ENCODE results near the gene ABHD14A.
A peak's percentile ranks its signal among the peaks of the same experiment; 100 is the strongest.

Gene ABHD14A

DNA sequence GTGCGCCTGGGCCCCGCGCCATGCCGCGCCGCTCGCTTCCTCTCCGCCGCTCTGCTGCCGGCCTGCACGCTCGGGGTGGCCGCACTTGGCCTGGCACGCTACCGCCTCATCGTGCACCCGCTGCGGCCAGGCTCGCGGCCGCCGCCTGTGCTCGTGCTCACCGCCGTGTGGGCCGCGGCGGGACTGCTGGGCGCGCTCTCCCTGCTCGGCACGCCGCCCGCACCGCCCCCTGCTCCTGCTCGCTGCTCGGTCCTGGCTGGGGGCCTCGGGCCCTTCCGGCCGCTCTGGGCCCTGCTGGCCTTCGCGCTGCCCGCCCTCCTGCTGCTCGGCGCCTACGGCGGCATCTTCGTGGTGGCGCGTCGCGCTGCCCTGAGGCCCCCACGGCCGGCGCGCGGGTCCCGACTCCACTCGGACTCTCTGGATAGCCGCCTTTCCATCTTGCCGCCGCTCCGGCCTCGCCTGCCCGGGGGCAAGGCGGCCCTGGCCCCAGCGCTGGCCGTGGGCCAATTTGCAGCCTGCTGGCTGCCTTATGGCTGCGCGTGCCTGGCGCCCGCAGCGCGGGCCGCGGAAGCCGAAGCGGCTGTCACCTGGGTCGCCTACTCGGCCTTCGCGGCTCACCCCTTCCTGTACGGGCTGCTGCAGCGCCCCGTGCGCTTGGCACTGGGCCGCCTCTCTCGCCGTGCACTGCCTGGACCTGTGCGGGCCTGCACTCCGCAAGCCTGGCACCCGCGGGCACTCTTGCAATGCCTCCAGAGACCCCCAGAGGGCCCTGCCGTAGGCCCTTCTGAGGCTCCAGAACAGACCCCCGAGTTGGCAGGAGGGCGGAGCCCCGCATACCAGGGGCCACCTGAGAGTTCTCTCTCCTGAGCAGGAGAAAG lies 18.7 kb upstream of the ABHD14A start:
- DNase-seq (ENCODE audit: extremely low read depth in 1 of 2, low read depth in 1 of 2), result peak in 1 of 2 donors; percentile 10

DNA sequence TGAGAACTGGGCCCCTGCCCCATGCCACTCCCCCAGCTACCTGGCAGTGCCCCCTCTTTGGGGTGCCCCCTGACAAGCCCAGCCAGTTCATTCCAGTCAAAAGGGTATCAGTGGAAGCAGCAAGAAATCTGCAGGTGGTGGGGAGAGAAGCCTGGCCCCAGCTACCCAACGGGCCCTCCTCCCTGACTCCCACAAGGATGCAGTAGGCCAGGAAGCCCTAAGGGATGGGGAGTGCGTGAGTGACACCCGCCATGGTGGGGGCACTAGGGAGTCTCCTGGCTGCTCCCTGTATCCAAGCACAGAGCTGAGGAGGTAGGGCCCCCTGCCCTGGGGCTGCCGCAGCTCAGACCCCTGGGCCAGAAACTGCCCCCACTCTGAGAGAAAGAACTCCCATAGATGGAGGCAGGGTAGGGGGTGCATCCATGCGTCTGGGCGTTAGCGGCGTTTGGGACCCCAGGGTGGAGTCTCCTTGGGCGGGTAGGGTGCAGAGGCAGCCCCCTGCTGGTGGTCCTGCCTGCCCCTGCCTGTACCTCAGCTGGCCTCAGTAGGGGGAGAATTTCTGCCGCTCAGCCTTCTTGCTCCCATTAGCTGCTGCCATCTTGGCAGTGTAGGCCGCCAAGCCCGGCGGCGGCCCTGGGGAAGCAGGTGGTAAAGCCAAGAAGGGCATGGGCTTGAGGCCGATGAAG lies 17.2 kb upstream of the ABHD14A start:
- no peak for DNase-seq (ENCODE audit: extremely low read depth in 1 of 2, low read depth in 1 of 2)

DNA sequence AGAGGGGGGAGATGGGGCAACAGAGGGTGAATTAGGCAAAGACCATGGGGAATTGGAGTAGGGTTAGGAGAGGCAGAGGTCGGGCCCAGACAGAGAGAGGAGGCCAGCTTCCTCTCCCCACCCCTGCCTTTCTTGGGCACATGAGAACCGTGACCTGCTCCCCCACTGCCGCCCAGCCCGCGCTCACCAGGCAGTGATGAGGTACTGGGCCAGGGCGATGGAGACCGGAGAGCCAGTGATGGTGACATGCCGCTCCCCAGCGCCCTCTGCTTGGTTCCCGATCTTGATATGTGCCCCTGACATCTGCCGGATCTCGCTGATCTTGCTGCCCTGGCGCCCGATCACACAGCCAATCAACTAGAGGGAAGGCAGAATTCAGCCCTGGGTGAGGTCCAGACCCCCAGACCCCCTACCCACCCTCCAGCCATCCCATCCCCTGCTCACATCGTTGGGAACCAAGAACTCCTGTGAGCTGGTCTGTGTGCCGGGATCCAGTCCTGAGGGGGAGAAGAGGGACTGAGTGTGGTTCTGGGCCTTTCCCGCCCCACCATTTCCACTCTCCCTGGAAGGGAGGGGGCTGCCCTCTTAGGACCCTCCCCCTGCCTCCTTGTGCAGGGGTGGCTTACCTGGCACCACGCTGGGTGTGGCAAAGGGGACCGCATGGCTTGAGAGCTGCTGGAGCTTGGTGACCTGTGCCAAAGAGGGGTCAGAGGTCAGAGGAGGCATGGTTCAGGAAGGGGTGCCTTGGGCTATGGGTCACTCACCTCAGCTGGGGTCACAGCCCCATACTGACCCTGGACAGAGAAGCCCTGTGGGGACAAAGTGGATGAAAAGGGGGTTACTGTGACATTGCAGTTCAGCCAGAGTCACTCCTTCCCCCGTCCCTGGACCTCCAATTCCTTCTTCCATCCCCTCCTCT lies 16.0 kb upstream of the ABHD14A start:
- DNase-seq (ENCODE audit: extremely low read depth in 1 of 2, low read depth in 1 of 2), result no peak

DNA sequence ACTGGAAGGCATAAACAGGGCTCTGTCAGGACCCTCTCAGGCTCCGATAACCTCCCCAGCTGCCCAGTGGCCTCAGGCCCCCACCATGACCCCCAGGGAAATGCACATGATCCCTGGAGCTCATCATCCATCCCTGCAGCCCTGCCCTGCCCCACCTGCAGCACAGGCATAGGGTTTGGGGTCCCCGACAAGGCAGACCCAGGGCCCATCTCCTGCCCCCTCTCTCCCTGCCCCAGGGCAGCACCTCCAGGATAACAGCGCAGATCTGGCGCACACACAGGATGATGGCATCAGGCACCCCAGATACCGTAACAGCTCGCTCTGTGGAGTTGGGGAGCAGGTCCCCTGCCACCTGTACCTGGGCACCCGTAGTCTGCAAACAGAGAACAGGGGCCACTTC lies 15.2 kb upstream of the ABHD14A start:
- no peak for DNase-seq (ENCODE audit: extremely low read depth in 1 of 2, low read depth in 1 of 2)

DNA sequence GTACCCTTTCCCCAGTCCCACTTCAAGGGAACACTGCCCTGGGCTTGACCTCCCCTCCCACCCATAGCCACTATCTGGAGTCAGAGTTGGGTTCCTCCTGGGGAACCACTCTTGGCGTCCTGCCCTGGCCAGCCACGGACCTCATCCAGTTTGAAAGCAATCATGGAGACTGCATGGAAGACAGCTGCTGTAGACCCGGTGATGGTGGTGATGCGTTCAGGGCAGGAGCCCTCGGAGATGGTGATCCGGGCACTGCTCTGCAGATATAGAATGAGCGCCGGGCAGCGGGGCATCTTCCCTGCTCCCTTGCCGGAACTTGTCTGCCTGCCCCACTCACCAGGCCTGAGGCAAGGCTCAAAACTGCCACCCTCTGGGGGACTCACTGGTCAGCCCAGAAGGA lies 14.5 kb upstream of the ABHD14A start:
- DNase-seq (ENCODE audit: extremely low read depth in 1 of 2, low read depth in 1 of 2), result no peak

DNA sequence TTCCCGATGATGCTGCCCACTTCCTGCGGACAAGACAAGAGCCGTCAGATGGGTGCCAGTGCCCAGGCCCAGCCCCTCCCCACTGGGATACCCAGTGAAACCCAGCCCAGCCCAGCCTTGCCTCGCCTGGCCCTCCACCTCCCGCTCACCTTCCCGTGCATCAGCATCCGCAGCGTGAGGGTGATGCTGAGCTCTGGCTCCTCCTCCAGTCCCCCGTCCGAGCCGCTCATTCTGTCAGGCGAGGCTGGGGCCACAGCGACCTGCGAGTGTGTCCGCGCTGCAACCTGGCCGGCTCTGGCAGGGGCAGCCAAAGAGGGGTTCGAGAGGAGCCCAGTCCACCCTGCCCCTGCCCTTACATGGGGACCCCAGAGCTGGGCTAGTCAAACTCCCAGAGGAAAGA lies 13.9 kb upstream of the ABHD14A start:
- no peak for DNase-seq (ENCODE audit: extremely low read depth in 1 of 2, low read depth in 1 of 2)

DNA sequence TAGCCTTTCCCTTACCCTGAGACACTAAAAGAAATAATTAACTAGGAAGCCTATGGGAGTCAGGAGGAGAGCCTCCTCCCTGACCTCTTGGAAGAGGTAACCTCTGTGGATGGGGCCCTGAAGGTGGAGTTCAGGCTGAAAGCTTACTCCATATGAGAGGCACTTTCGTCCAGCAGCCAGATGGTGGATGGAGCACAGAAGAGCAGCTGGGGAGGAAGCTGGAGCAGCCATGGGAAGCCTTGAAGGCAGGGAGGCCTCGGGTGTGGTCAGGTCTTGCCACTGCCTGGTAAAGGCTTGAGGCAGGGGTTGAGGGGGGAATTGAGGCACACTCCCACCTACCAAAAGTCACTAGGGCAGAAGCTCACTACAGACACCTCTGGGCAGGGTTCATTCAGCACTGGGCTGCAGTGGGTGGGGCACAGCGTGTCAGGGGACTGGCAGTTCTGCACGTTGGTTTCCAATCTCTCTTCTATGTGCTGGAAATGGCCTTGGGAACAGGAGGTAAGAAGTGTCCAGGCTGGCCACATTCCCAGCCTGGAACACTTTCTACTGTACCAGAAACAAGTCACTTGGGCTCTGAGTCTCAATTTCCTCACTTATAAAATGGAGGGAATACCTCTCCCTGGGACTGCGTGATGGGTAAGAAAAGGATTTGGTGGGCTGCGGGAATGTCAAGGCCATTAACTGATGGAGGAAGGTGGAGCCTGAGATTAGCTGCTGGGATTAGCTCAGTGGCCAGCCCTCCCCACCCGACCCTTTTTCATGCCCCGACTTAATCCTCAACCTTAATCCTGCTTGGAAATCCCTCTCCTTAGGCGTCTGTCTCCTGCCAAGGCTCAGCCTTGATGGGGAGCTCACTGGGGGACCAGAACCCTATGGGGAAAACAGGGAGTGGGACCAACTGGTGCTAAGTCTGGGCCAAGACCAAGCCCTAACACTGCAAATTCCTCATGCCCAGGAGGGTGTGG lies 13.0 kb upstream of the ABHD14A start:
- no peak for DNase-seq (ENCODE audit: extremely low read depth in 1 of 2, low read depth in 1 of 2)

DNA sequence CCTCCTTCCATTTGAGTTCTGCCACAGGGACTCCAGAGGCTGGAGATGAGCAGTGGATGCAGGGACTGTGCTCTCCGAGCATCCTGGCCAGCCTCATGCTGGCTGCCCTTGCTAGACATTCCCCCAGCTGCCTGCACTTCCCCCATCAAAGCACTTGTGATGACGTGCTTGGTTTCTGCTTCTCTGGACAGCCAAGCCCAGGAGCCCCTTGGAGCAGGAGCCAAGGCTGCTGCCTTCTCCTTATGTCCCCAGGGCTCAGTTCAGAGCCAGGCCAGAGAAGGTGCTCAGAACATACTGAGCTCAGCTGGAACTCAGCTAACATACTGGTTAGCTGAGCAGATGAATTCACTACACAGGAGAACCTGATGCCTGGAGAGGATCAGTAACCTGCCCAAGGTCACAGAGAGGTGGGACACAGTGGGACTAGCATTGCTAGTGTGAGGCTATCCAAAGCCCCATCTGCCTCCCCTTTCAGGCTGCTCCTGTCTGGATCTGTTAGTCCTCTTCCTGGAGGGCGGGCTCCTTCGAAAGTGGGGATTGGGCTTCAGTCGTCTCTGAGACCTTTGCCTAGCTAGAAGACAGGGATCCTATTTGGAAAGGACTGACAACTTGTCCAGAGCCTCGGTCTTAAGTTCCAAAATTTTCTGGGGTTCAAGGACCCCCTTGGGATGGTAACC lies 11.9 kb upstream of the ABHD14A start:
- no peak for DNase-seq (ENCODE audit: extremely low read depth in 1 of 2, low read depth in 1 of 2)

DNA sequence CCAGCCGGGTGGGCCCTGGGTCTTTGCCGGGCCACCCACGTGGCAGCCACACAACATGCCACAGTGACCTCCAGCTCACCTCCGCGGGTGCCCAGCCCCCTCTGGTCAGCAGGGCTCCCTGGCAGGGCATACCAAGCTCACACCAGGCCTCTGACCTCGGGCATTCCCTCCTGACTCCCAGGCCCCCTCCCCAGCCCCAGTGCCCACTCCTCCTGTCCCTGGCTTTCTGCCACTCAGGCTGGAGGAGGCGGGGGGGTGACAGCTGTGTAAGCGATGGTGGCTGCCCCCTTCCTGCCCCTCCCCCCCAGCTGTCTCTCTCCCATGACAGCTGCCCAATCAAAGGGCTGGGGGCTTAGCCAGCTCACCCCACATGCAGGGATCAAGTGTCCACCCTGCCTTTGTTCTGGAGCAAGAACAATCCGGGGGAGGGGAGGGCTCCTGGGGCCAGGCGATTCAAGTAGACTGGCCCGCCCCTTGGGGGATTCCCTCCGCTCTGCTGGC lies 10.9 kb upstream of the ABHD14A start:
- DNase-seq (ENCODE audit: extremely low read depth in 1 of 2, low read depth in 1 of 2), result no peak

DNA sequence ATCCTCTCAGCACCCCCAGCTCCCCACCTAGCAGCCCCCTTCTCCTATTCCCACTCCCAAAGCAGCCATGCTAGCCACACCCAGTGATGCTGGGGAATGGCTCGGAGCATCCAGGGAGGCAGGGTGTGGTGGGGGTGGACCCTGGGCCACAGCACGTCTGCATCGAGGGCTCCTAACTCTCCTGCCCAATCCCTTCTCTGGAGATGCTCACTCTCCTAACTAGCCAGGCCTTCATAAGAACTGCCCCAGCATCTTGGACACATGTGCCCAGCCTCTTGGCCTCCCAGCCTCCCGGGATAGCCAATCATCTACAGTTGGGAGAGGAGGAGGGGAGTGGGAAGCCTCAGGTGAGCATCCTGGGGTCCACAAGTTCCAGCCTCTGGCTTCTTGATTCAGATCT lies 10.3 kb upstream of the ABHD14A start:
- DNase-seq (ENCODE audit: extremely low read depth in 1 of 2, low read depth in 1 of 2), result no peak

DNA sequence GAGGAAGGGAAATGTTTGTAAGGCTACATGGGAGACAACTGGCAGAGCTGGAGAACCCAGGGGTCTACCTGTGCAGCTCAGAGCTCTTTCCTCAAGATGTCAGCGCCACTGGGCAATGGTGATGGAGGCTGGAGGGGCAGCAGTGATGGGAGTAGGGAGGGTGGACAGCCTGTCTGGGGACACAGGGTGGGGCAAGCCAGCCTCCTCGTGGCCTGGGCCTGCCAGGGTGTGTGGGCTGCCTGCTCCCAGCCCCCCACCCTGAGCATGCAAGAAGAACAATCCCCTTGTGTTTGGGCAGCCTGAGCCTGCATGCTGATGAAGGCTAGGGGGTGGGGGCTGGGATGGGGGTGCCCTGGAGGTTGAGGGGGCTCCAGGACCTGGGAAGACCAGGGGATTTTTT lies 8.8 kb upstream of the ABHD14A start:
- no peak for DNase-seq (ENCODE audit: extremely low read depth in 1 of 2, low read depth in 1 of 2)

DNA sequence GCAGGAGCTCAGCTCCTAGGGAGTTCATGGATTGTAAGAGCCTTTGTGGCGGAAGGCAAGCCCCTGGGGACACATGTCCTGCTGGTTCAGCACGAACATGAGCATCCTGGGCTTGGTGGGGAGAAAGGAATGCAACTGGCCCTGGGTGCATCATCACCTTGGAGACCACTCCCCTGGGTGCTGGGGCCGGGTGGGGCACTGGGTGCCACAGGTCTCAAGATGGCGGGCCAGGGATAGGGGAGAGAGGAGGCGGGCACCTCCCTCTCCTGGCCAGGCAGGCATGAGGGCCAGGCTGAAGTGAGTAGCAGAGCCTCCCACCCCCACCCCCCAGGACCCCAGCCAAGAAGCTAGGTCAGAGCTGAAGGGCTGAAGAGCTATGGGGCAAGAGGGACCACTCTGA lies 8.4 kb upstream of the ABHD14A start:
- no peak for DNase-seq (ENCODE audit: extremely low read depth in 1 of 2, low read depth in 1 of 2)

DNA sequence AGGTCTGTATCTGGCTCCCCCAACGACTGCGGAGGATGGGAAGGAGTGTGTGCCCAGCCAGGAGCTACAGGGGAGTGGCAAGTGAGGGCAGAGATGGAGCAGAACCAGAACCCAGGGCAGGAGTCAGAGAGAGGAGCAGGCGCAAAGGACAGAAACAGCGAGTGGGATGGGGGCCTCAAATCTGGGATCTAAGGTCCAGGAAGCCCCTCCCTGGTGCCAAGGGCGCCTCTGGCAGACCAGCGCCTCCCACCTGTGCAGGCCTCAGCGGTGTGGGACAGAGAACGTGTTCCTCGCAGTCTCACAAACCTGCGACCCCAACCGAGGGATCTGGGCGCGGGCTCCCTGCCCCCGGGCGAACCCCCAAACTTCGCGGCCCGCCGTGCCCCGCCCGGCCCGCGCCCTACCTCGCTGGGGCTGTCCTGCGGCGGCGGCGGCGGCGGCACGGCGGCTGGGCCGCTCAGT lies 7.9 kb upstream of the ABHD14A start:
- no peak for DNase-seq (ENCODE audit: extremely low read depth in 1 of 2, low read depth in 1 of 2)

DNA sequence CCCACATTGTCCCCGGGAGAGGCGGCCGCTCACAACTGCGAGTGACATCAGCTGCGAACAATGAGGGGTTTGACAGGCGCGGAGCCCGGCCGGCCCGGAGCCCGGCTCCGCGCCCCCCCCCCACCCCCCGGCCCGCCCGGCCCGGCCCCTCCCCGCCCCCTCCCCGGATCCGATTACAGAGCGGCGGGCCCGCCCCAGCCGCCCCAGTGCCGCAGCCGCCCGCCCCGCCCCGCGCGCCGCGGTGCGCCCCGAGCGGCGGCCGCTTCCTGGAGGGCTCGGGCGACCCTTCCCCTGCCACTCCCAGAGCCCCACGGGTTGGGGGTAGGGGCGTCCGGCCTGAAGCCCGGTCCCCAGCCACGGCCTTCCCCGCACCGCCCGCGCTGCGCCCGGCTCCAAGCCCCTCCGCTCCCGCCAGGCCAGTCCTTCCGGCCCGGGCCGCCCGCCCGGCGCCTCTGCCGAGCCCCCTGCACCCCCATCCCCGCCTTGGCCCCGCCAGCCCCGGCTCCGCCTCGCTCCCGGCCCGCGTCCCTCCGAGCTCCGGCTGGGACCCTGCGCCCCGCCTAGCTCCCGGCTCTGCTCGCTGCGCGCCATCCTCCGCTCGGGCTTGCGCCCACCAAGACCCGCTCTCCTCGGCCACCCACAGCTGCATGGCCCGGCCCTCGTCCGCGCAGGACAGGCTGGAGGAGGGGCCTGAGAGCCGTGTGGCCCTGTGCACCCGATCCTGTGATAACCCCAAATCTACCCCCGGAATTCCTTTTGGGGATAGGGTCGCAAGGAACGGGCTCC lies 7.3 kb upstream of the ABHD14A start, which contains the start of gene PCBP4:
Gene PCBP4 (minus strand): TSS at position 71 of the 786 bp plus-strand sequence. CDS start 6,214 bp downstream, outside the sequence.
- no peak for DNase-seq (ENCODE audit: extremely low read depth in 1 of 2, low read depth in 1 of 2)

DNA sequence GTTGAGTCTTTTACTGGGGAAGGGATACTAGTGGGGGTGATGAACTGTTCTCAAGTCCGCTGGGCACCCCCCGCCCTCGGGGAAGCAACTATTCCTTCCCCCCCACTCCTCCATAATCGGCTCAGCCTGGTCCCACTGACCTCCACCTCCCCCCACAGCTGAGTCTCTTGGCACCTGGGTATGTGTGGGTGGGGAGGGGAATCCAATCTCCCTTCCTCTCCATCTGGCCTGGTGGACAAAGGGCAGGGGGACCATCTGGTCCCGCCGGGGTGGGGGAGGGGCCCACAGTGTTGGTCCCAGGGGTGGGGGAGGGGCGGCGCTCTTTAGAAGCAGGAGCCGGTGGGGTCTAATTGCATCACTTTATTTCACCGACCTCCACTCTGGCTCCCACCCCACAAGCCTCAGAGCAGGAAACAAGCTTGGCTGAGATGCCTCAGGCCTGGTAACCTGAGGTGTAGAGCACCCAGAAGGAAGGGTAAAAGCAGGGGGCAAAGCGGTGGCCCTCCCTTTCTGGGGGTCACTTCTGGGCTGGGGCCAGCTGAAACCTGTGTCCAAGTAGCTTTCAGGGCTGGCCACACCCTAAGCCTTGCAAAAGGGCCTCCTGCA lies 6.6 kb upstream of the ABHD14A start:
- DNase-seq (ENCODE audit: extremely low read depth in 1 of 2, low read depth in 1 of 2), result no peak

DNA sequence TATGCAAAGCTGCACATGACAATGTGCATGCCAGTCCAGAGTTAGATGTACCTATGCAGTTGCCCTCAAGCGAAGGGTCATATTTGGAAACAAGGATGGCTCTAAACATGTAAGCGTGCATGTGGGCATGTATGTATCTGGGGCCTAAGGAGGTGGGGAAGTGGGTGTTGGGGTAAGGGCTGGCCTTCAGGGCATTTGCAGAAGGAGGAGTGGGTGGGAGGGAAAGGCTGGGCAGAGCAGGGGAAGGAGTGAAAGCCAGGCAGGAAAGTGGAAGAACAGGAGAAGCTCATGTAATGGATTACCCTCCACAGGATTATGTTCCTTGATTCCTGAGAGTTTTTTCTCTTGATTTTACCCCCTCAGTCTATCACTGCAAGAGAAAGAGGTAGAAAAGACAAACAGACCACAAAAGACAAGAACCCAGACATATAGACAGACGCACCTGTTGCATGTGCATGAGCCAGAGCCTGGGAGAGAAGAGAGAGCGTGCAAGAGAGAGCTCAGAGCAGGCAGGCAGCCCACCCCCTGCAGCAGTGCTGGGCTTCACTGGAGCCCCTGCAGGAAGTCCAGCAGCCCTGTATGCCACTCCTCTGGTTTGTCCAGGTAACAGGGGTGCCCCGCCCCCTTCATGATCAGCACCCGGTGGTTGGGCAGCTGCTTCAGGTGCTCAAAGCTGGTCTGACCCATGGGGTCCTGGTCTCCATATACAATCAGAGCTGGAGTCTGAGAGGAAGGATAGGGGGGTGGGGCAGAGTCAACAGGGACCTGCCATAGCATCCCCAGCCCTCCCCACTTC lies 5.8 kb upstream of the ABHD14A start:
- no peak for DNase-seq (ENCODE audit: extremely low read depth in 1 of 2, low read depth in 1 of 2)

DNA sequence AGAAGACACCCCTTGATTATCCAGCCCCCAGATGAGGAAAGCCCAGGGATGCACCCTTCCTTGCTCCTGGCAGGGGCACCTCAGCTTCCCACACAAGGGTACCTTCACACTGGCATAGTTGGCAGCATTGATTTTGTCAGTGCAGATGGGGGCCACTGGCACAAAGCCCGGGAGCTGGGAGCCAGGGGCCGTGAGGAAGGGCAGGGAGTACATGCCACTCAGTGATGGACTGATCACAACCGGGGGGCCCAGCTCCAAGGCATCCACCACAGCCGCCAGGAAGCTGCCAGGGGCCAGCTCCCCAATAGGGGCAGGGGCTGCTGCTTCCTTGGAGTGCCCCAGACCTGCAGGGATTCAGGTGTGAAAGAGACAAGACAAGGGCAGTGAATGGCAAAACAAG lies 5.0 kb upstream of the ABHD14A start:
- no peak for DNase-seq (ENCODE audit: extremely low read depth in 1 of 2, low read depth in 1 of 2)

All from activated CD8-positive, alpha-beta memory T cell treated with anti-CD3 and anti-CD28 coated beads for 1 hour (primary cell).